ENCODE data around the gene SF3B2. TPM values are rescaled to one million over a fixed set of nuclear protein-coding genes. Genes with fewer than 3 reads are reported as not detected.
A peak's percentile ranks its signal among the peaks of the same experiment; 100 is the strongest.
"Not testable (repeated sequence)": the region's sequence is repeated elsewhere in the genome, so short reads cannot be mapped to it uniquely, and the experiment has no call there.

SF3B2 gene
- total RNA-seq, 5 donors from 2014 or later (not counting 1 experiment from before 2014, with no cell fraction given), result 189 to 264 (median 224) TPM

- peak overlapping the region in 2 of 3 donors; percentile 24 to 45 for H3K4me3 Mint-ChIP-seq
- ATAC-seq (replicated peaks in 1 of 4) (peak; percentile 90 to 95 (median 94)), DNase-seq (peak; percentile 29 to 86 (median 67))
- WGBS (ENCODE audit: insufficient coverage), result 24% methylated on average over 44 of the region's 46 CpGs
- POLR2A ChIA-PET, result interaction anchor here in 1 of 2 donors (0.5 kb wide), 1 partner anchor 218 kb away, joined by 3 read pairs; no protein-coding TSS in a partner anchor
- H3K36me3 Mint-ChIP-seq, result no peaks in the 10 kb centered on the region
- CTCF ChIA-PET, result interaction anchor here (0.6 to 0.8 kb wide), 3 partner anchors 29 to 467 kb away, joined by 3 to 4 read pairs (median 3); no protein-coding TSS in a partner anchor
- Histone ChIP-seq H3K9me3 (no peaks in the 10 kb centered on the region), H3K4me1 (ENCODE audit: control insufficient read depth in 1 of 2, extremely low read depth in 1 of 2, insufficient read depth in 2 of 2, low read length in 2 of 2) (peaks cover 0 to 15% of the 10 kb centered on the region in 2 experiments), H3K4me3 (ENCODE audit: control insufficient read depth in 1 of 2, extremely low read depth in 1 of 2, low read length in 1 of 2) (peak overlapping the region in 1 of 2 donors; percentile 10), H3K36me3 (ENCODE audit: control insufficient read depth in 2 of 2, extremely low read depth in 1 of 2, insufficient read depth in 1 of 2, low read length in 1 of 2) (no peaks in the 10 kb centered on the region), H3K27ac (ENCODE audit: low read length) (no peak overlapping the region), H3K27me3 (replicated peaks in 1 of 2; ENCODE audit: control insufficient read depth in 2 of 2, extremely low read depth in 1 of 2, insufficient read depth in 2 of 2, low read length in 1 of 2) (peaks cover 0 to 20% of the 10 kb centered on the region in 2 experiments)
- peaks cover 5 to 13% (median 6%) of the 10 kb centered on the region in 3 donors for H3K4me1 Mint-ChIP-seq
- H3K9me3 Mint-ChIP-seq, result no peaks in the 10 kb centered on the region
- peaks cover 3 to 7% of the 10 kb centered on the region in 2 donors for H3K27me3 Mint-ChIP-seq
- H3K27ac Mint-ChIP-seq, result no peak overlapping the region
Measured at GRCh38 chr11:66022401-66023185, 29.6 kb upstream of the SF3B2 start.

- H3K4me1 Mint-ChIP-seq, result peaks cover 5 to 13% (median 6%) of the 10 kb centered on the region in 3 donors
- H3K27me3 Mint-ChIP-seq; POLR2A ChIA-PET; H3K9me3 Mint-ChIP-seq; H3K36me3 ChIP-seq (ENCODE audit: control insufficient read depth in 2 of 2, extremely low read depth in 1 of 2, insufficient read depth in 1 of 2, low read length in 1 of 2); H3K4me3 ChIP-seq (ENCODE audit: control insufficient read depth in 1 of 2, extremely low read depth in 1 of 2, low read length in 1 of 2); H3K36me3 Mint-ChIP-seq; CTCF ChIA-PET; H3K9me3 ChIP-seq; H3K4me3 Mint-ChIP-seq; H3K27ac Mint-ChIP-seq; ATAC-seq (replicated peaks in 1 of 4); DNase-seq; H3K27ac ChIP-seq (ENCODE audit: low read length): not testable (repeated sequence)
- WGBS (ENCODE audit: insufficient coverage), result 93% methylated on average over 4 of the region's 5 CpGs
- Histone ChIP-seq H3K27me3 (replicated peaks in 1 of 2; ENCODE audit: control insufficient read depth in 2 of 2, extremely low read depth in 1 of 2, insufficient read depth in 2 of 2, low read length in 1 of 2) (peaks cover 0 to 20% of the 10 kb centered on the region in 2 experiments), H3K4me1 (ENCODE audit: control insufficient read depth in 1 of 2, extremely low read depth in 1 of 2, insufficient read depth in 2 of 2, low read length in 2 of 2) (peaks cover 0 to 15% of the 10 kb centered on the region in 2 experiments)
Measured at GRCh38 chr11:66023186-66023440, 29.1 kb upstream of the SF3B2 start.

DNA sequence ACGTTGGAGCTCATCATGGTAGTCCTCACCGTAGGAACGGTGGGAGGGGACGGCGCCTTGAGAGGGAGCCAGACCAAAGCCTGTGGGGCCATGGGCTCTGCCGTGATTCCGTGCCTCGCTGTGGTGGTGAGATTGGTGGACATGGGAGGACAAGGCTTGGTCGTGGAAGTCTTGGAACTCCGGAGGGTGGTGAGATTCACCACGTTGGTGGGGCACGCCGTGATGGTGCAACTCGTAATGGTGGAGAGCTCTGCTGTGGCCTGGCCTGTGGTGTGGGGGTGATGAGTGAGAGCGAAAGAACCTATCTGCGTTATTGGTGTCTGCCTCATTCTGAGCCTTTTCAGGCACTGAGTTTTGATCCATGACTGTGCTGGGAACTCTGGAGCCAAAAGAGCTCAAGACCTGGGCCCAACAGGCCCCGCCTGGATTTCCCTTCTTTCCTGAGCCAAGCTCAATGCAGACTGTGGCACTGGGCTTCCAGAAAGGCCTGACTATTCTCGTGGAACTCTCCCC lies 26.1 kb upstream of the SF3B2 start, which contains the start of gene CATSPER1:
CATSPER1 (minus strand) TSS at position 463 of the 513 bp plus-strand sequence; CDS start at position 363, 100 bp downstream.
- WGBS (ENCODE audit: insufficient coverage), result 90% methylated on average over 18 of the region's 18 CpGs
- POLR2A ChIA-PET, result no interaction called here
- Histone ChIP-seq H3K27ac (ENCODE audit: low read length) (no peak within 1 kb of the TSS), H3K4me3 (ENCODE audit: control insufficient read depth in 1 of 2, extremely low read depth in 1 of 2, low read length in 1 of 2) (no peak within 1 kb of the TSS), H3K9me3 (no peaks in the 10 kb centered on the region), H3K27me3 (replicated peaks in 1 of 2; ENCODE audit: control insufficient read depth in 2 of 2, extremely low read depth in 1 of 2, insufficient read depth in 2 of 2, low read length in 1 of 2) (peaks cover 0 to 23% of the 10 kb centered on the region in 2 experiments), H3K36me3 (ENCODE audit: control insufficient read depth in 2 of 2, extremely low read depth in 1 of 2, insufficient read depth in 1 of 2, low read length in 1 of 2) (no peaks in the 10 kb centered on the region), H3K4me1 (ENCODE audit: control insufficient read depth in 1 of 2, extremely low read depth in 1 of 2, insufficient read depth in 2 of 2, low read length in 2 of 2) (peaks cover 0 to 14% of the 10 kb centered on the region in 2 experiments)
- no peak for ATAC-seq (replicated peaks in 1 of 4)
- H3K27me3 Mint-ChIP-seq, result peaks cover 3 to 8% of the 10 kb centered on the region in 2 donors
- no peak within 1 kb of the TSS for H3K27ac Mint-ChIP-seq
- CTCF ChIA-PET, result interaction anchor here in 1 of 2 donors (0.5 kb wide), 1 partner anchor 774 kb away, joined by 5 read pairs; no protein-coding TSS in a partner anchor
- no peak within 1 kb of the TSS for H3K4me3 Mint-ChIP-seq
- H3K4me1 Mint-ChIP-seq, result peaks cover 5 to 8% (median 6%) of the 10 kb centered on the region in 3 donors
- H3K36me3 Mint-ChIP-seq, result no peaks in the 10 kb centered on the region
- no peak for DNase-seq
- H3K9me3 Mint-ChIP-seq, result no peaks in the 10 kb centered on the region

GRCh38 chr11:66032957-66033735 lies 19.0 kb upstream of the SF3B2 start:
- H3K4me1 Mint-ChIP-seq, result no peaks in the 10 kb centered on the region
- Histone ChIP-seq H3K36me3 (ENCODE audit: control insufficient read depth in 2 of 2, extremely low read depth in 1 of 2, insufficient read depth in 1 of 2, low read length in 1 of 2) (no peaks in the 10 kb centered on the region), H3K4me3 (ENCODE audit: control insufficient read depth in 1 of 2, extremely low read depth in 1 of 2, low read length in 1 of 2) (no peak overlapping the region), H3K9me3 (no peaks in the 10 kb centered on the region), H3K4me1 (ENCODE audit: control insufficient read depth in 1 of 2, extremely low read depth in 1 of 2, insufficient read depth in 2 of 2, low read length in 2 of 2) (no peaks in the 10 kb centered on the region), H3K27ac (ENCODE audit: low read length) (no peak overlapping the region), H3K27me3 (replicated peaks in 1 of 2; ENCODE audit: control insufficient read depth in 2 of 2, extremely low read depth in 1 of 2, insufficient read depth in 2 of 2, low read length in 1 of 2) (peaks cover 0 to 23% of the 10 kb centered on the region in 2 experiments)
- ATAC-seq (replicated peaks in 1 of 4) (no peak), DNase-seq (no peak)
- no peaks in the 10 kb centered on the region for H3K9me3 Mint-ChIP-seq
- no peak overlapping the region for H3K4me3 Mint-ChIP-seq
- CTCF ChIA-PET, result interaction anchor here in 1 of 2 donors (0.6 to 0.7 kb wide), 2 partner anchors 184 to 353 kb away, joined by 3 to 7 read pairs; no protein-coding TSS in a partner anchor
- POLR2A ChIA-PET, result no interaction called here
- H3K27me3 Mint-ChIP-seq, result peaks cover 4 to 6% of the 10 kb centered on the region in 2 donors
- 93% methylated on average over 5 of the region's 8 CpGs for WGBS (ENCODE audit: insufficient coverage)
- H3K27ac Mint-ChIP-seq, result no peak overlapping the region
- no peaks in the 10 kb centered on the region for H3K36me3 Mint-ChIP-seq

GRCh38 chr11:66035653-66036333 lies 16.4 kb upstream of the SF3B2 start:
- H3K27ac ChIP-seq (ENCODE audit: low read length), result no peak overlapping the region
- H3K36me3 Mint-ChIP-seq, result no peaks in the 10 kb centered on the region
- no peak overlapping the region for H3K4me3 Mint-ChIP-seq
- H3K27me3 ChIP-seq (replicated peaks in 1 of 2; ENCODE audit: control insufficient read depth in 2 of 2, extremely low read depth in 1 of 2, insufficient read depth in 2 of 2, low read length in 1 of 2), result peaks cover 0 to 25% of the 10 kb centered on the region in 2 experiments
- H3K4me1 ChIP-seq (ENCODE audit: control insufficient read depth in 1 of 2, extremely low read depth in 1 of 2, insufficient read depth in 2 of 2, low read length in 2 of 2), result no peaks in the 10 kb centered on the region
- ATAC-seq (replicated peaks in 1 of 4) (no peak), DNase-seq (no peak)
- no peak overlapping the region for H3K4me3 ChIP-seq (ENCODE audit: control insufficient read depth in 1 of 2, extremely low read depth in 1 of 2, low read length in 1 of 2)
- CTCF ChIA-PET, result interaction anchor here in 1 of 2 donors (0.5 kb wide), 1 partner anchor 525 kb away, joined by 4 read pairs; no protein-coding TSS in a partner anchor
- 85% methylated on average over 5 of the region's 9 CpGs for WGBS (ENCODE audit: insufficient coverage)
- no peaks in the 10 kb centered on the region for H3K9me3 Mint-ChIP-seq
- no peaks in the 10 kb centered on the region for H3K4me1 Mint-ChIP-seq
- H3K27ac Mint-ChIP-seq, result no peak overlapping the region
- H3K36me3 ChIP-seq (ENCODE audit: control insufficient read depth in 2 of 2, extremely low read depth in 1 of 2, insufficient read depth in 1 of 2, low read length in 1 of 2), result no peaks in the 10 kb centered on the region
- no peaks in the 10 kb centered on the region for H3K9me3 ChIP-seq
- POLR2A ChIA-PET, result no interaction called here
- H3K27me3 Mint-ChIP-seq, result peaks cover 4 to 11% of the 10 kb centered on the region in 2 donors

GRCh38 chr11:66036334-66036710 lies 15.8 kb upstream of the SF3B2 start:
- Mint-ChIP-seq H3K4me1 (no peaks in the 10 kb centered on the region), H3K4me3 (no peak overlapping the region), H3K27me3 (peaks cover 4 to 7% of the 10 kb centered on the region in 2 donors), H3K36me3 (no peaks in the 10 kb centered on the region), H3K27ac (no peak overlapping the region), H3K9me3 (no peaks in the 10 kb centered on the region)
- CTCF ChIA-PET, result no interaction called here
- H3K27ac ChIP-seq (ENCODE audit: low read length), result no peak overlapping the region
- H3K27me3 ChIP-seq (replicated peaks in 1 of 2; ENCODE audit: control insufficient read depth in 2 of 2, extremely low read depth in 1 of 2, insufficient read depth in 2 of 2, low read length in 1 of 2), result peaks cover 0 to 25% of the 10 kb centered on the region in 2 experiments
- POLR2A ChIA-PET, result no interaction called here
- no peaks in the 10 kb centered on the region for H3K36me3 ChIP-seq (ENCODE audit: control insufficient read depth in 2 of 2, extremely low read depth in 1 of 2, insufficient read depth in 1 of 2, low read length in 1 of 2)
- no peaks in the 10 kb centered on the region for H3K4me1 ChIP-seq (ENCODE audit: control insufficient read depth in 1 of 2, extremely low read depth in 1 of 2, insufficient read depth in 2 of 2, low read length in 2 of 2)
- ATAC-seq (replicated peaks in 1 of 4), result no peak
- DNase-seq, result no peak
- no peaks in the 10 kb centered on the region for H3K9me3 ChIP-seq
- no peak overlapping the region for H3K4me3 ChIP-seq (ENCODE audit: control insufficient read depth in 1 of 2, extremely low read depth in 1 of 2, low read length in 1 of 2)
- 97% methylated on average over 4 of the region's 5 CpGs for WGBS (ENCODE audit: insufficient coverage)

All from T-cell (primary cell).